Fibroblast of the conjunctiva (primary cell): ENCODE data around the gene SLC23A2.
"Not testable (repeated sequence)": the region's sequence is repeated elsewhere in the genome, so short reads cannot be mapped to it uniquely, and the experiment has no call there.

Experiments
- DNase-seq: peaks from one replicate; pipeline ENCODE4 v3.0.0-alpha.2; 2010; ENCODE audit warnings: low read depth

Gene SLC23A2

GRCh38 chr20:4936392-4936850 lies 64.9 kb downstream of the SLC23A2 start:
- DNase-seq = no peak

GRCh38 chr20:4932061-4932460 lies 69.2 kb downstream of the SLC23A2 start:
- DNase-seq = no peak

- DNase-seq = no peak
Measured at GRCh38 chr20:4929686-4930397, 71.5 kb downstream of the SLC23A2 start.

GRCh38 chr20:4926531-4927156 lies 74.7 kb downstream of the SLC23A2 start:
- DNase-seq = no peak

- peak; percentile 12 for DNase-seq
Measured at GRCh38 chr20:4925842-4926530, 75.3 kb downstream of the SLC23A2 start.

- DNase-seq = no peak
Measured at GRCh38 chr20:4924446-4924845, 76.9 kb downstream of the SLC23A2 start.

GRCh38 chr20:4924032-4924431 lies 77.3 kb downstream of the SLC23A2 start:
- no peak for DNase-seq

- DNase-seq = no peak
Measured at GRCh38 chr20:4922186-4922585, 79.1 kb downstream of the SLC23A2 start.

GRCh38 chr20:4921271-4921670 lies 80.0 kb downstream of the SLC23A2 start:
- not testable (repeated sequence) for DNase-seq

GRCh38 chr20:4920655-4921054 lies 80.7 kb downstream of the SLC23A2 start:
- no peak for DNase-seq

- DNase-seq = no peak
Measured at GRCh38 chr20:4920131-4920530, 81.2 kb downstream of the SLC23A2 start.

GRCh38 chr20:4919047-4919704 lies 82.1 kb downstream of the SLC23A2 start:
- no peak for DNase-seq

GRCh38 chr20:4918473-4918872 lies 82.8 kb downstream of the SLC23A2 start:
- no peak for DNase-seq

- DNase-seq = no peak
Measured at GRCh38 chr20:4916971-4917881, 84.1 kb downstream of the SLC23A2 start.

GRCh38 chr20:4913147-4913546 lies 88.2 kb downstream of the SLC23A2 start:
- no peak for DNase-seq

GRCh38 chr20:4912380-4913142 lies 88.7 kb downstream of the SLC23A2 start:
- no peak for DNase-seq

- DNase-seq = no peak
Measured at GRCh38 chr20:4910951-4911350, 90.4 kb downstream of the SLC23A2 start.

GRCh38 chr20:4905613-4906012 lies 95.7 kb downstream of the SLC23A2 start:
- no peak for DNase-seq

GRCh38 chr20:4905195-4905594 lies 96.1 kb downstream of the SLC23A2 start:
- no peak for DNase-seq

- no peak for DNase-seq
Measured at GRCh38 chr20:4904127-4904860, 97.0 kb downstream of the SLC23A2 start.
